HepG2 (cell line): ENCODE measurements around the gene P4HB. TPM values are rescaled to one million over a fixed set of nuclear protein-coding genes. Genes with fewer than 3 reads are reported as not detected.
A peak's percentile ranks its signal among the peaks of the same experiment; 100 is the strongest.

ENCODE experiments used
- BCL6 ChIP-seq: IDR thresholded peaks from 2 replicates; pipeline ENCODE4 v1.6.1; 2016; ENCODE audit warnings: missing genetic modification reagents, missing compliant biosample characterization
- CENPT ChIP-seq: sonication (generic); formaldehyde crosslinking; IDR thresholded peaks from 2 replicates; pipeline ENCODE4 v1.8.0; 2022; ENCODE audit warnings: low read depth, mild to moderate bottlenecking, moderate library complexity, missing genetic modification reagents
- FLYWCH1 ChIP-seq: sonication (generic); formaldehyde crosslinking; IDR thresholded peaks from 2 replicates; pipeline ENCODE4 v1.8.1; 2023; ENCODE audit warnings: mild to moderate bottlenecking, missing genetic modification reagents
- FOXO1 ChIP-seq: sonication (generic); formaldehyde crosslinking; IDR thresholded peaks from 2 replicates; pipeline ENCODE4 v1.4.0; 2020; ENCODE audit warnings: missing genetic modification reagents
- HNRNPLL ChIP-seq: fragments of 200-400 bp; formaldehyde crosslinking; IDR thresholded peaks from 2 replicates; pipeline ENCODE4 v1.6.1; 2017; ENCODE audit warnings: mild to moderate bottlenecking, low read depth, low read length; ENCODE audit not compliant: poor library complexity, severe bottlenecking
- HOXA3 ChIP-seq: sonication (generic); formaldehyde crosslinking; IDR thresholded peaks from 2 replicates; pipeline ENCODE4 v1.5.0; 2020; ENCODE audit warnings: missing genetic modification reagents
- KLF16 ChIP-seq, 2 experiments: sonication (generic) in 1 of 2; formaldehyde crosslinking in 1 of 2; IDR thresholded peaks; 2 replicates each; pipeline versions ENCODE4 v1.6.1 to v1.8.0; 2016 to 2023; ENCODE audit warnings: missing genetic modification reagents in 2 of 2, missing compliant biosample characterization in 1 of 2
- MIER2 ChIP-seq: IDR thresholded peaks from 2 replicates; pipeline ENCODE4 v1.6.1; 2016; ENCODE audit warnings: missing biosample characterization, missing genetic modification reagents
- MIXL1 ChIP-seq: IDR thresholded peaks from 2 replicates; pipeline ENCODE4 v1.6.1; 2016
- SOX13 ChIP-seq, 3 experiments: fragments of 450-650 bp in 1 of 3; sonication (generic) in 1 of 3; formaldehyde crosslinking in 1 of 3; IDR thresholded peaks in 2 of 3; conservative IDR thresholded peaks in 1 of 3; 2 replicates each; pipeline versions ENCODE4 v1.5.0 to v1.6.1; 2016 to 2020; ENCODE audit warnings: antibody characterized with exemption in 1 of 3, mild to moderate bottlenecking in 1 of 3, missing compliant biosample characterization in 1 of 3, missing genetic modification reagents in 1 of 3, moderate library complexity in 1 of 3
- TCF7L2 ChIP-seq: IDR thresholded peaks from 2 replicates; pipeline ENCODE4 v1.6.1; 2011; ENCODE audit warnings: mild to moderate bottlenecking, low read depth, low read length, moderate library complexity
- U2AF1 ChIP-seq: fragments of 200-400 bp; formaldehyde crosslinking; optimal IDR thresholded peaks from 2 replicates; pipeline ENCODE3; 2017; ENCODE audit warnings: mild to moderate bottlenecking, low read depth, low read length
- ZBTB42 ChIP-seq: sonication (generic); formaldehyde crosslinking; IDR thresholded peaks from 2 replicates; pipeline ENCODE4 v1.5.0; 2020; ENCODE audit warnings: mild to moderate bottlenecking, missing genetic modification reagents
- ZKSCAN1 ChIP-seq: fragments of 150-350 bp; IDR thresholded peaks from 2 replicates; pipeline ENCODE4 v1.6.1; 2014; ENCODE audit warnings: low read length
- ZMAT3 ChIP-seq: sonication (generic); formaldehyde crosslinking; conservative IDR thresholded peaks from 2 replicates; pipeline ENCODE4 v1.7.0; 2021; ENCODE audit warnings: missing genetic modification reagents
- polyA plus RNA-seq, 8 experiments: library from polyadenylated mRNA; depleted of rRNA in 3 of 8; stranded (reverse) in 7 of 8; unstranded in 1 of 8; fragments of >200 nt; fragmentation: Illumina TruSeq in 4 of 8; extraction: Trizol in 4 of 8; gene quantifications; 2 replicates each; pipeline versions ENCODE4 v1.2.1 to v1.2.3, GENCODE V29; 2011 to 2016; ENCODE audit warnings: low read depth in 4 of 8, missing spikeins in 1 of 8, mixed read lengths in 1 of 8; ENCODE audit not compliant: insufficient read depth in 1 of 8
- total RNA-seq, 5 experiments: library from RNA; depleted of rRNA; stranded (reverse); fragments of >200 nt; fragmentation: Illumina TruSeq; extraction: Trizol; gene quantifications; 2 replicates each; pipeline ENCODE4 v1.2.3, GENCODE V29; 2016; ENCODE audit warnings: low read depth in 1 of 5
- TF ChIP-seq, protein P1 (sequence below): sonication (generic); formaldehyde crosslinking; IDR thresholded peaks from 2 replicates; pipeline ENCODE4 v1.4.0; 2020; ENCODE audit warnings: mild to moderate bottlenecking, missing genetic modification reagents
- TF ChIP-seq, protein P2 (sequence below): sonication (generic); formaldehyde crosslinking; IDR thresholded peaks from 2 replicates; pipeline ENCODE4 v1.4.0; 2020; ENCODE audit warnings: missing genetic modification reagents
- TF ChIP-seq, protein P3 (sequence below): conservative IDR thresholded peaks from 2 replicates; pipeline ENCODE4 v1.6.1; 2018; ENCODE audit warnings: missing genetic modification reagents
- TF ChIP-seq, protein P4 (sequence below): sonication (generic); formaldehyde crosslinking; IDR thresholded peaks from 2 replicates; pipeline ENCODE4 v1.4.0; 2020; ENCODE audit warnings: mild to moderate bottlenecking, missing genetic modification reagents

The P4HB gene
- total and polyA plus RNA-seq, 2 of the 13 experiments (the other 11 are each of a cell fraction or from before 2014, with no cell fraction given) = 185 to 782 TPM

DNA sequence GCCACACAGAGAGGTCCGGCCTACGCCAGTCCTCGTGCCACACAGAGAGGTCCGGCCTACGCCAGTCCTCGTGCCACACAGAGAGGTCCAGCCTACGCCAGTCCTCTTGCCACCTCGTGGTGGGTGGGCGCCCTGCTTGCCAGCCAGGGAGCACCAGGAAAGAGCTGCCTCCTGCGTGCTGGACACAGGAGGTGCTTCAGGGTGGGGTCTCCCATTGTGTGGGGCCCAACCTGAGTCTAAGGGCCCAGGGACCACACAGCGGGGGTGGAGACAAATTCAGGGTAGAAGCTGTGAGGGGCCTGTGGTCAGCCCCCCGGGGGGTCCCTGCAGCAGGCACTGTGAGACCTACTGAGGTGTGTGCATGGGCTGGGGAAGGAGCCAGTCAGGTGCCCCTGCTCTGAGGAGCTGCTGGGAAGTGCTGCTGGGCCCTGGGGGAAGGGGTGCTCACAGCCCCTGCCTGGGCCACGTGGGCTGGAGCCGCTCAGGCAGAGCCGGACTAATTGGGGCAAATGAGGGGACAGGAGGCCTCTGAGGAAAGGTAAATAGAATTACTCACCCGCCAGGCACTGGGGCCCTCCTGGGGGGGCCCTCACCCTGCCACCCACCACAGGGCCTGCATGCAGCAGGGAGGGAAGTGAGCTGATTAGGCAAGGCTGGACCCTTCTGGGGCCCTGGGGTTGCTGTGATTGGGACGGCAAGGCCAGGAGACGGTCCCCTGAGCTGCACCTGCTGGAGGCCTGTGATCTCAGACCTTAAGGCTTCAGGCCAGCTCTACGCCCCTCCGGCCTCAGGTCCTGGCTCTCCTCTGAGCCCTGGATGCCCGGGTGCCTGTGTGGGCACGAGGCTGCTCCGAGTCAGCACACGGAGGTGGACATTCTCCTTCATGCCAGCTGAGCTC lies 45.3 kb downstream of the P4HB start (continued):
- peak; percentile 61 for TF ChIP-seq BCL6 (CRISPR knock-in tag)
- TF ChIP-seq, protein P1, sequence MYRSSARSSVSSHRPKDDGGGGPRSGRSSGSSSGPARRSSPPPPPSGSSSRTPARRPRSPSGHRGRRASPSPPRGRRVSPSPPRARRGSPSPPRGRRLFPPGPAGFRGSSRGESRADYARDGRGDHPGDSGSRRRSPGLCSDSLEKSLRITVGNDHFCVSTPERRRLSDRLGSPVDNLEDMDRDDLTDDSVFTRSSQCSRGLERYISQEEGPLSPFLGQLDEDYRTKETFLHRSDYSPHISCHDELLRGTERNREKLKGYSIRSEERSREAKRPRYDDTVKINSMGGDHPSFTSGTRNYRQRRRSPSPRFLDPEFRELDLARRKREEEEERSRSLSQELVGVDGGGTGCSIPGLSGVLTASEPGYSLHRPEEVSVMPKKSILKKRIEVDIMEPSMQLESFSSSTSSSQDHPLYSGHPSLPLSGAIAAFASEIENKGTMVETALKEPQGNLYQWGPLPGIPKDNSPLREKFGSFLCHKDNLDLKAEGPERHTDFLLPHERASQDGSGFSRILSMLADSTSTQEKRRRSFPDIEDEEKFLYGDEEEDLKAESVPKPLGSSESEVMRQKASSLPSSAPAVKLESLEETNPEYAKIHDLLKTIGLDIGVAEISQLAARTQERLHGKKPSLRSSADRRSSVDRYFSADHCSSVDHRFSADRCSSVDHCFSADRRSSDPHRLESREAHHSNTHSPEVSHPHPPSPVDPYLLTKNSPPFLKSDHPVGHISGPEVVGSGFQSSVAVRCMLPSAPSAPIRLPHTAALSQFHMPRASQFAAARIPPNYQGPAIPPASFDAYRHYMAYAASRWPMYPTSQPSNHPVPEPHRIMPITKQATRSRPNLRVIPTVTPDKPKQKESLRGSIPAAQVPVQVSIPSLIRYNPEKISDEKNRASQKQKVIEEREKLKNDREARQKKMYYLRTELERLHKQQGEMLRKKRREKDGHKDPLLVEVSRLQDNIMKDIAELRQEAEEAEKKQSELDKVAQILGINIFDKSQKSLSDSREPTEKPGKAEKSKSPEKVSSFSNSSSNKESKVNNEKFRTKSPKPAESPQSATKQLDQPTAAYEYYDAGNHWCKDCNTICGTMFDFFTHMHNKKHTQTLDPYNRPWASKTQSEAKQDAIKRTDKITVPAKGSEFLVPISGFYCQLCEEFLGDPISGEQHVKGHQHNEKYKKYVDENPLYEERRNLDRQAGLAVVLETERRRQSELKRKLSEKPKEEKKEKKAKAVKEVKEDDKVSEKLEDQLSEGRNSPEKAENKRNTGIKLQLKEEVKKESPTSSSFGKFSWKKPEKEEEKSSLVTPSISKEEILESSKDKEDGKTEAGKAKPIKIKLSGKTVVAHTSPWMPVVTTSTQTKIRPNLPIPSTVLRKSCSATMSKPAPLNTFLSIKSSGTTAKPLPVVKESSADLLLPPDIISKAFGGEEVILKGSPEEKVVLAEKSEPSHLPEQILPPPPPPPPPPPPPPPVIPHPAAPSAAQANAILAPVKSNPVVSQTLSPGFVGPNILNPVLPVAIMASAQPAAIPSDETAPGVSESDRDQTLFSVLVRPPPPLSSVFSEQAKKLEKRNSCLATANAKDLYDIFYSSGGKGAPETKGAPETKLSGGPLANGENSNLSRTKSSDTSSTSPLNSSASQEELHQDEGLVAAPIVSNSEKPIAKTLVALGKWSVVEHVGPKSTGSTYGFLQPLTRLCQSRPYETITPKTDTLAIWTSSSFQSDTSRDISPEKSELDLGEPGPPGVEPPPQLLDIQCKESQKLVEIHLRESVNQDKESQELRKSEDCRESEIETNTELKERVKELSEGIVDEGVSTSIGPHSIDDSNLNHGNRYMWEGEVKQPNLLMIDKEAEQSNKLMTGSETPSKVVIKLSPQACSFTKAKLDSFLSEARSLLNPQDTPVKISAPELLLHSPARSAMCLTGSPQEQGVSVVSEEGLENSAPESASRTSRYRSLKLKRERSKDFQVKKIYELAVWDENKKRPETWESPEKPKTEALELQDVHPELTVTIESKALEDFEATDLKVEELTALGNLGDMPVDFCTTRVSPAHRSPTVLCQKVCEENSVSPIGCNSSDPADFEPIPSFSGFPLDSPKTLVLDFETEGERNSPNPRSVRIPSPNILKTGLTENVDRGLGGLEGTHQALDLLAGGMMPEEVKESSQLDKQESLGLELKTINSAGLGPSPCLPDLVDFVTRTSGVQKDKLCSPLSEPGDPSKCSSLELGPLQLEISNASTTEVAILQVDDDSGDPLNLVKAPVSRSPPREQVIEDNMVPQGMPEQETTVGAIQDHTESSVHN (CRISPR knock-in tag) = no peak
- TF ChIP-seq ZBTB42 = no peak
- peak in 1 of 2 experiments; percentile 69; a peak in 2 of 4 replicates for TF ChIP-seq KLF16 (CRISPR knock-in tag; IDR thresholded peaks at IDR 0.05)
- TF ChIP-seq, protein P2, sequence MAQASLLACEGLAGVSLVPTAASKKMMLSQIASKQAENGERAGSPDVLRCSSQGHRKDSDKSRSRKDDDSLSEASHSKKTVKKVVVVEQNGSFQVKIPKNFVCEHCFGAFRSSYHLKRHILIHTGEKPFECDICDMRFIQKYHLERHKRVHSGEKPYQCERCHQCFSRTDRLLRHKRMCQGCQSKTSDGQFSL = no peak
- TF ChIP-seq FOXO1 = 0 out of 2 replicates have a peak, but pooled peaks have one; percentile 12
- TF ChIP-seq ZMAT3 (CRISPR knock-in tag) = no peak
- TF ChIP-seq MIER2 (CRISPR knock-in tag) = no peak
- TF ChIP-seq HNRNPLL = no peak
- TF ChIP-seq CENPT (CRISPR knock-in tag) = no peak
- no peak for TF ChIP-seq FLYWCH1 (CRISPR knock-in tag)
- TF ChIP-seq SOX13 (IDR thresholded peaks at IDR 0.05) = no peak
- peak in 1 of 2 experiments; percentile 59; a peak in 2 of 4 replicates for TF ChIP-seq SOX13 (CRISPR knock-in tag; conservative IDR thresholded peaks at IDR 0.05 in 1 of 2, IDR thresholded peaks at IDR 0.05 in 1 of 2)
- no peak for TF ChIP-seq U2AF1
- no peak for TF ChIP-seq MIXL1 (CRISPR knock-in tag)
- TF ChIP-seq, protein P3, sequence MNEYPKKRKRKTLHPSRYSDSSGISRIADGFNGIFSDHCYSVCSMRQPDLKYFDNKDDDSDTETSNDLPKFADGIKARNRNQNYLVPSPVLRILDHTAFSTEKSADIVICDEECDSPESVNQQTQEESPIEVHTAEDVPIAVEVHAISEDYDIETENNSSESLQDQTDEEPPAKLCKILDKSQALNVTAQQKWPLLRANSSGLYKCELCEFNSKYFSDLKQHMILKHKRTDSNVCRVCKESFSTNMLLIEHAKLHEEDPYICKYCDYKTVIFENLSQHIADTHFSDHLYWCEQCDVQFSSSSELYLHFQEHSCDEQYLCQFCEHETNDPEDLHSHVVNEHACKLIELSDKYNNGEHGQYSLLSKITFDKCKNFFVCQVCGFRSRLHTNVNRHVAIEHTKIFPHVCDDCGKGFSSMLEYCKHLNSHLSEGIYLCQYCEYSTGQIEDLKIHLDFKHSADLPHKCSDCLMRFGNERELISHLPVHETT (CRISPR knock-in tag) = no peak
- TF ChIP-seq, protein P4, sequence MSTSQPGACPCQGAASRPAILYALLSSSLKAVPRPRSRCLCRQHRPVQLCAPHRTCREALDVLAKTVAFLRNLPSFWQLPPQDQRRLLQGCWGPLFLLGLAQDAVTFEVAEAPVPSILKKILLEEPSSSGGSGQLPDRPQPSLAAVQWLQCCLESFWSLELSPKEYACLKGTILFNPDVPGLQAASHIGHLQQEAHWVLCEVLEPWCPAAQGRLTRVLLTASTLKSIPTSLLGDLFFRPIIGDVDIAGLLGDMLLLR (CRISPR knock-in tag) = no peak
- no peak for TF ChIP-seq ZKSCAN1
- no peak for TF ChIP-seq TCF7L2
- TF ChIP-seq HOXA3 = peak; percentile 34; the same call in 1 of the 2 replicates
